ENCODE measurements around the gene ZFAND2A.
A peak's percentile ranks its signal among the peaks of the same experiment; 100 is the strongest.

ZFAND2A gene

GRCh38 chr7:1125603-1125969 lies 34.4 kb downstream of the ZFAND2A start:
- DNase-seq: no peak
- peaks cover 18% of the 10 kb centered on the region for H3K36me3 ChIP-seq
- H3K4me3 ChIP-seq (ENCODE audit: low read depth, low read length): no peak overlapping the region
- H3K27ac ChIP-seq: no peak overlapping the region
- no peak for TF ChIP-seq CTCF (IDR thresholded peaks at IDR 0.05; ENCODE audit: low read depth, low read length)
- no peaks in the 10 kb centered on the region for H3K27me3 ChIP-seq (ENCODE audit: insufficient read depth, low read depth, severe bottlenecking)
- no peaks in the 10 kb centered on the region for H3K9me3 ChIP-seq (ENCODE audit: severe bottlenecking)

GRCh38 chr7:1124816-1125602 lies 35.0 kb downstream of the ZFAND2A start:
- peaks cover 18% of the 10 kb centered on the region for H3K36me3 ChIP-seq
- no peaks in the 10 kb centered on the region for H3K9me3 ChIP-seq (ENCODE audit: severe bottlenecking)
- no peak for DNase-seq
- no peak overlapping the region for H3K4me3 ChIP-seq (ENCODE audit: low read depth, low read length)
- no peaks in the 10 kb centered on the region for H3K27me3 ChIP-seq (ENCODE audit: insufficient read depth, low read depth, severe bottlenecking)
- no peak overlapping the region for H3K27ac ChIP-seq
- no peak for TF ChIP-seq CTCF (IDR thresholded peaks at IDR 0.05; ENCODE audit: low read depth, low read length)

GRCh38 chr7:1124164-1124563 lies 35.8 kb downstream of the ZFAND2A start:
- Histone ChIP-seq H3K9me3 (ENCODE audit: severe bottlenecking) (no peaks in the 10 kb centered on the region), H3K27me3 (ENCODE audit: insufficient read depth, low read depth, severe bottlenecking) (no peaks in the 10 kb centered on the region), H3K36me3 (peaks cover 18% of the 10 kb centered on the region), H3K4me3 (ENCODE audit: low read depth, low read length) (no peak overlapping the region), H3K27ac (no peak overlapping the region)
- TF ChIP-seq CTCF (IDR thresholded peaks at IDR 0.05; ENCODE audit: low read depth, low read length): no peak
- DNase-seq: no peak

GRCh38 chr7:1123715-1124114 lies 36.3 kb downstream of the ZFAND2A start:
- DNase-seq: peak; percentile 45
- peaks cover 18% of the 10 kb centered on the region for H3K36me3 ChIP-seq
- no peak overlapping the region for H3K4me3 ChIP-seq (ENCODE audit: low read depth, low read length)
- H3K27me3 ChIP-seq (ENCODE audit: insufficient read depth, low read depth, severe bottlenecking): no peaks in the 10 kb centered on the region
- peak; percentile 63 for TF ChIP-seq CTCF (IDR thresholded peaks at IDR 0.05; ENCODE audit: low read depth, low read length)
- no peaks in the 10 kb centered on the region for H3K9me3 ChIP-seq (ENCODE audit: severe bottlenecking)
- H3K27ac ChIP-seq: no peak overlapping the region

GRCh38 chr7:1122832-1123501 lies 37.0 kb downstream of the ZFAND2A start:
- H3K9me3 ChIP-seq (ENCODE audit: severe bottlenecking): no peaks in the 10 kb centered on the region

More at GRCh38 chr7:1122832-1123501, 37.0 kb downstream of the ZFAND2A start:
- Histone ChIP-seq H3K27ac (no peak overlapping the region), H3K36me3 (peaks cover 18% of the 10 kb centered on the region), H3K4me3 (ENCODE audit: low read depth, low read length) (no peak overlapping the region), H3K27me3 (ENCODE audit: insufficient read depth, low read depth, severe bottlenecking) (no peaks in the 10 kb centered on the region)
- no peak for DNase-seq
- TF ChIP-seq CTCF (IDR thresholded peaks at IDR 0.05; ENCODE audit: low read depth, low read length): no peak

Data from WERI-Rb-1 (cell line).